Amniotic epithelial cell (primary cell): ENCODE measurements around the gene ERGIC1.
A peak's percentile ranks its signal among the peaks of the same experiment; 100 is the strongest.
"Not testable (repeated sequence)": the region's sequence is repeated elsewhere in the genome, so short reads cannot be mapped to it uniquely, and the experiment has no call there.

Experiments used
- DNase-seq: peaks from one replicate; pipeline ENCODE4 v3.0.0-alpha.2; 2010; ENCODE audit warnings: low read depth

ERGIC1 gene

GRCh38 chr5:172847584-172847983, 13.5 kb downstream of the ERGIC1 start:
- DNase-seq, result not testable (repeated sequence)

GRCh38 chr5:172848419-172848818, 14.4 kb downstream of the ERGIC1 start:
- no peak for DNase-seq

GRCh38 chr5:172849606-172850453, 15.8 kb downstream of the ERGIC1 start:
- DNase-seq, result no peak

- DNase-seq, result no peak
Observed at GRCh38 chr5:172850454-172850797, 16.4 kb downstream of the ERGIC1 start.

GRCh38 chr5:172851254-172851653, 17.2 kb downstream of the ERGIC1 start:
- DNase-seq, result not testable (repeated sequence)

- no peak for DNase-seq
Observed at GRCh38 chr5:172852490-172853354, 18.7 kb downstream of the ERGIC1 start.

GRCh38 chr5:172853355-172853975, 19.4 kb downstream of the ERGIC1 start:
- DNase-seq, result peak; percentile 46

- DNase-seq, result peak; percentile 46
Observed at GRCh38 chr5:172854451-172854871, 20.4 kb downstream of the ERGIC1 start.

- DNase-seq, result no peak
Observed at GRCh38 chr5:172854971-172855370, 20.9 kb downstream of the ERGIC1 start.

- no peak for DNase-seq
Observed at GRCh38 chr5:172855597-172856292, 21.7 kb downstream of the ERGIC1 start.

- DNase-seq, result no peak
Observed at GRCh38 chr5:172856336-172856735, 22.3 kb downstream of the ERGIC1 start.

- no peak for DNase-seq
Observed at GRCh38 chr5:172857982-172858381, 23.9 kb downstream of the ERGIC1 start.

GRCh38 chr5:172858511-172858989, 24.5 kb downstream of the ERGIC1 start:
- DNase-seq, result peak; percentile 55

- peak; percentile 72 for DNase-seq
Observed at GRCh38 chr5:172858990-172859811, 25.1 kb downstream of the ERGIC1 start.

- no peak for DNase-seq
Observed at GRCh38 chr5:172859966-172860365, 25.9 kb downstream of the ERGIC1 start.

GRCh38 chr5:172860520-172861443, 26.7 kb downstream of the ERGIC1 start:
- no peak for DNase-seq

- no peak for DNase-seq
Observed at GRCh38 chr5:172861461-172861860, 27.4 kb downstream of the ERGIC1 start.

GRCh38 chr5:172862165-172862801, 28.2 kb downstream of the ERGIC1 start:
- DNase-seq, result no peak

- not testable (repeated sequence) for DNase-seq
Observed at GRCh38 chr5:172864171-172864570, 30.1 kb downstream of the ERGIC1 start.
